RWPE1 (cell line): Measurements from ENCODE around the gene ANO3.

Source experiments
- CTCF ChIA-PET: fragments of 350-600 bp; sonication (Branson Sonifier 250); formaldehyde crosslinking; extraction: SDS; loops from one replicate; lab custom pipeline; 2021; lab: Yijun Ruan, JAX
- POLR2A ChIA-PET: fragments of 400-600 bp; formaldehyde crosslinking; extraction: SDS; loops from one replicate; lab custom pipeline; 2020; ENCODE audit warnings: antibody characterized with exemption; ENCODE audit not compliant: low non-redundant PET; lab: Yijun Ruan, JAX
- DNase-seq: peaks from one replicate; pipeline ENCODE4 v3.0.0; 2012; ENCODE audit warnings: low spot score
- H3K27ac ChIP-seq: fragments of 450-650 bp; 2 replicates; pipeline ENCODE4 v1.5.1; 2017
- TF ChIP-seq, protein P1 (sequence below): fragments of 450-650 bp; conservative IDR thresholded peaks from 2 replicates; pipeline ENCODE4 v1.5.1; 2017; ENCODE audit warnings: low read depth, mild to moderate bottlenecking

Gene ANO3

GRCh38 chr11:26708736-26709456 lies 377.0 kb downstream of the ANO3 start:
- TF ChIP-seq, protein P1, sequence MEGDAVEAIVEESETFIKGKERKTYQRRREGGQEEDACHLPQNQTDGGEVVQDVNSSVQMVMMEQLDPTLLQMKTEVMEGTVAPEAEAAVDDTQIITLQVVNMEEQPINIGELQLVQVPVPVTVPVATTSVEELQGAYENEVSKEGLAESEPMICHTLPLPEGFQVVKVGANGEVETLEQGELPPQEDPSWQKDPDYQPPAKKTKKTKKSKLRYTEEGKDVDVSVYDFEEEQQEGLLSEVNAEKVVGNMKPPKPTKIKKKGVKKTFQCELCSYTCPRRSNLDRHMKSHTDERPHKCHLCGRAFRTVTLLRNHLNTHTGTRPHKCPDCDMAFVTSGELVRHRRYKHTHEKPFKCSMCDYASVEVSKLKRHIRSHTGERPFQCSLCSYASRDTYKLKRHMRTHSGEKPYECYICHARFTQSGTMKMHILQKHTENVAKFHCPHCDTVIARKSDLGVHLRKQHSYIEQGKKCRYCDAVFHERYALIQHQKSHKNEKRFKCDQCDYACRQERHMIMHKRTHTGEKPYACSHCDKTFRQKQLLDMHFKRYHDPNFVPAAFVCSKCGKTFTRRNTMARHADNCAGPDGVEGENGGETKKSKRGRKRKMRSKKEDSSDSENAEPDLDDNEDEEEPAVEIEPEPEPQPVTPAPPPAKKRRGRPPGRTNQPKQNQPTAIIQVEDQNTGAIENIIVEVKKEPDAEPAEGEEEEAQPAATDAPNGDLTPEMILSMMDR: no peak
- H3K27ac ChIP-seq: no peak overlapping the region
- CTCF ChIA-PET: no interaction called here
- DNase-seq: no peak
- POLR2A ChIA-PET: no interaction called here

DNA sequence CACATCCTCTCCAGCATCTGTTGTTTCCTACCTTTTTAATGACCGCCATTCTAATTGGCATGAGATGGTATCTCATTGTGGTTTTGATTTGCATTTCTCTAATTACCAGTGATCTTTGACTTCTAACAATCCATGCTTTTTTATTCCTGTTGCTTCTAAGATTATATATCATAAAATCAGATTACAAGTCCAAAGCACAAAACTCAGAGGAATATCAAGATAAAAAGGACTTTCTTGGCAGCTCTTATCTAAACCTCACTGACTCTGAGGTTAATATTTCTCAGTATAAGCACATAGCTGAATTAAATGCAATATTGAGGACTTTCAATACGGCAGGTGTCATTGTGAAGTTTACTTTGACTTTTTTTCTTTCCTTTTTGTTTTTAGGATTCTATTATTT lies 378.6 kb downstream of the ANO3 start:
- CTCF ChIA-PET: interaction anchor here (0.6 kb wide), 1 partner anchor 15 kb away, joined by 3 read pairs; no protein-coding TSS in a partner anchor
- POLR2A ChIA-PET: no interaction called here
- DNase-seq: no peak
- TF ChIP-seq, protein P1: no peak
- no peak overlapping the region for H3K27ac ChIP-seq

- CTCF ChIA-PET: no interaction called here
- POLR2A ChIA-PET: no interaction called here
- DNase-seq: no peak
- no peak overlapping the region for H3K27ac ChIP-seq
- TF ChIP-seq, protein P1: no peak
Measured at GRCh38 chr11:26712497-26712896, 380.6 kb downstream of the ANO3 start.
